ENCODE data around the gene AOPEP. TPM values are rescaled to one million over a fixed set of nuclear protein-coding genes. Genes with fewer than 3 reads are reported as not detected.

The AOPEP gene
- total RNA-seq, 1 experiment from 2014 or later, result 32.4 TPM

DNA sequence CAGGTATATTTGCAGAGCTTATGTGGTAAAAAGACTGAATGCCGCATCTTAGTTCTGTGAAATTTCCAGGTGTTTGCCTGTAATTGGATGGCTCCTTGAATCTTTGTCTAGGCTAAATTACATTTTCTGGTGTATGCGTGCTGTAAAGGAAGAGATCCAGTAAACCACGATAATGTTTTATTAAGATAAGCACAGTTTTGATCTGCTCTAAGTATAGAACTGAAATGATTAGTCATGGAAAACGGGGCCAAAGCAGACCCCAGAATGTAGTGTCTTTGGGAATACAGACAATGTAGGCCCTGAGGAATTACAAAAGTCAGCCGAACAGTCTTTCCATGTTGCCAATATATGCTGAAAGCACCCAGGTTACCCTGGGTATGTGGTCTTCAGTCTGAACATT is 333.7 kb downstream of the AOPEP start:
- intact Hi-C loops (cut with micrococcal nuclease), result no loop called here
- no peak for TF ChIP-seq CTCF (IDR thresholded peaks at IDR 0.05; ENCODE audit: unreplicated experiment)
- H3K27ac Mint-ChIP-seq (ENCODE audit: low read depth, unreplicated experiment), result no peak overlapping the region
- CTCF ChIA-PET, result no interaction called here
- no peak for DNase-seq (ENCODE audit: unreplicated experiment)
- BruUV-seq (replicated peaks), result no TSS peak
- peaks cover 70% of the 10 kb centered on the region for H3K36me3 Mint-ChIP-seq (ENCODE audit: insufficient read depth, unreplicated experiment)
- POLR2A ChIA-PET, result interaction anchor here (0.5 kb wide), 1 partner anchor 72 kb away, joined by 3 read pairs; no protein-coding TSS in a partner anchor
- no peak overlapping the region for H3K4me3 Mint-ChIP-seq (ENCODE audit: unreplicated experiment)
- no peaks in the 10 kb centered on the region for H3K27me3 Mint-ChIP-seq (ENCODE audit: insufficient read depth, unreplicated experiment)
- peaks cover 11% of the 10 kb centered on the region for H3K4me1 Mint-ChIP-seq (ENCODE audit: insufficient read depth, unreplicated experiment)
- no peaks in the 10 kb centered on the region for H3K9me3 Mint-ChIP-seq (ENCODE audit: unreplicated experiment)

- ChIA-PET POLR2A (interaction anchor here (0.6 to 1.2 kb wide), 3 partner anchors 12 to 445 kb away, joined by 3 read pairs; no protein-coding TSS in a partner anchor), CTCF (interaction anchor here (0.7 kb wide), 1 partner anchor 66 kb away, joined by 3 read pairs; no protein-coding TSS in a partner anchor)
- H3K27ac Mint-ChIP-seq (ENCODE audit: low read depth, unreplicated experiment), result no peak overlapping the region
- H3K36me3 Mint-ChIP-seq (ENCODE audit: insufficient read depth, unreplicated experiment), result peaks cover 73% of the 10 kb centered on the region
- no peak for TF ChIP-seq CTCF (IDR thresholded peaks at IDR 0.05; ENCODE audit: unreplicated experiment)
- no peak for DNase-seq (ENCODE audit: unreplicated experiment)
- no peaks in the 10 kb centered on the region for H3K9me3 Mint-ChIP-seq (ENCODE audit: unreplicated experiment)
- BruUV-seq (replicated peaks), result no TSS peak
- intact Hi-C loops (cut with micrococcal nuclease), result no loop called here
- H3K4me1 Mint-ChIP-seq (ENCODE audit: insufficient read depth, unreplicated experiment), result peaks cover 11% of the 10 kb centered on the region
- H3K27me3 Mint-ChIP-seq (ENCODE audit: insufficient read depth, unreplicated experiment), result no peaks in the 10 kb centered on the region
- no peak overlapping the region for H3K4me3 Mint-ChIP-seq (ENCODE audit: unreplicated experiment)
Observed at GRCh38 chr9:95060916-95061315, 334.4 kb downstream of the AOPEP start.

DNA sequence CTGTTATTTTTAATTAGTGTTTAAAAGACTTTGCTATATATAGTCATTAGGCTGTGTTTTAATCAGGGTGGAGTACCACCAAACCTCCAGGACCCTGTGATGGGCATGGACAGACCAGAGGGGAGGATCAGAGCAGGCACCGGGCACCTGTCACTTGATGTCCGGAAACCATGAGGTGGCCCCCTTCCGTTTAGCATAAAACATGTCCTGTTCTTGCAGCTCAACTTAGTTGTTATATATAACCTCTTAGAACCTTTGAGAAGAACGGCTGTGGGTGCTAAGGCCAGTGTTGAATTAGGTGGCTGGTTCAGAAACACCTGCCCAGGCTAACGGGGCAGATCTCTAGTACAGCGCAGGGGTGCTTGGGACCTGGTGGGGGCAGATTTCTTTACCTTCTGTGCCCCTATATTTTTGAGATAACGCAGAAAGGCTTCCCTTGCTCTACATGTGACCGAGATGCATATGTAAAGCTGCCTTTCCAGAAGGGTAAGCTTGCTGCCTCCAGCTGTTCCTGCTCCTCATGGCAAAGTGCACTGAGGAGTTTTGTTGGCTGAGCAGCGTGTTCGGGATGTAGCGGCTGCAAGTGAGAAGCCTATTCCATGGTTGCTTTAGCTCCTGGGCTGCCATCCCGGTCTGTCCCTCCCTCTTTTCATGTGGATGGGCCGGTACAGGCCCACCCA is 335.6 kb downstream of the AOPEP start:
- H3K27ac Mint-ChIP-seq (ENCODE audit: low read depth, unreplicated experiment), result no peak overlapping the region
- no TSS peak for BruUV-seq (replicated peaks)
- no peak overlapping the region for H3K4me3 Mint-ChIP-seq (ENCODE audit: unreplicated experiment)
- H3K4me1 Mint-ChIP-seq (ENCODE audit: insufficient read depth, unreplicated experiment), result peaks cover 11% of the 10 kb centered on the region
- H3K36me3 Mint-ChIP-seq (ENCODE audit: insufficient read depth, unreplicated experiment), result peaks cover 85% of the 10 kb centered on the region
- intact Hi-C loops (cut with micrococcal nuclease), result no loop called here
- TF ChIP-seq CTCF (IDR thresholded peaks at IDR 0.05; ENCODE audit: unreplicated experiment), result no peak
- no peaks in the 10 kb centered on the region for H3K9me3 Mint-ChIP-seq (ENCODE audit: unreplicated experiment)
- no peaks in the 10 kb centered on the region for H3K27me3 Mint-ChIP-seq (ENCODE audit: insufficient read depth, unreplicated experiment)
- no peak for DNase-seq (ENCODE audit: unreplicated experiment)
- CTCF ChIA-PET, result interaction anchor here (0.5 to 1.4 kb wide), 2 partner anchors 13 to 385 kb away, joined by 3 read pairs; no protein-coding TSS in a partner anchor
- POLR2A ChIA-PET, result interaction anchor here (0.6 to 1.2 kb wide), 3 partner anchors 13 to 1536 kb away, joined by 3 to 4 read pairs (median 3); no protein-coding TSS in a partner anchor

GRCh38 chr9:95062596-95063065 is 336.1 kb downstream of the AOPEP start:
- peaks cover 87% of the 10 kb centered on the region for H3K36me3 Mint-ChIP-seq (ENCODE audit: insufficient read depth, unreplicated experiment)
- no peak overlapping the region for H3K27ac Mint-ChIP-seq (ENCODE audit: low read depth, unreplicated experiment)
- intact Hi-C loops (cut with micrococcal nuclease), result no loop called here
- peaks cover 12% of the 10 kb centered on the region for H3K4me1 Mint-ChIP-seq (ENCODE audit: insufficient read depth, unreplicated experiment)
- no TSS peak for BruUV-seq (replicated peaks)
- no peaks in the 10 kb centered on the region for H3K9me3 Mint-ChIP-seq (ENCODE audit: unreplicated experiment)
- ChIA-PET CTCF (interaction anchor here (0.7 to 1.4 kb wide), 2 partner anchors 13 to 151 kb away, joined by 3 to 4 read pairs; no protein-coding TSS in a partner anchor), POLR2A (interaction anchor here (0.7 to 3.5 kb wide), 2 partner anchors 14 to 694 kb away, joined by 3 to 11 read pairs; no protein-coding TSS in a partner anchor)
- H3K27me3 Mint-ChIP-seq (ENCODE audit: insufficient read depth, unreplicated experiment), result no peaks in the 10 kb centered on the region
- H3K4me3 Mint-ChIP-seq (ENCODE audit: unreplicated experiment), result no peak overlapping the region
- TF ChIP-seq CTCF (IDR thresholded peaks at IDR 0.05; ENCODE audit: unreplicated experiment), result no peak
- no peak for DNase-seq (ENCODE audit: unreplicated experiment)

All from MCF 10A (cell line).